Measurements from ENCODE around the gene NUAK1. TPM values are rescaled to one million over a fixed set of nuclear protein-coding genes. Genes with fewer than 3 reads are reported as not detected.

The NUAK1 gene
- total RNA-seq, 4 donors from 2014 or later: 7.1 to 19.8 (median 10.7) TPM

DNA sequence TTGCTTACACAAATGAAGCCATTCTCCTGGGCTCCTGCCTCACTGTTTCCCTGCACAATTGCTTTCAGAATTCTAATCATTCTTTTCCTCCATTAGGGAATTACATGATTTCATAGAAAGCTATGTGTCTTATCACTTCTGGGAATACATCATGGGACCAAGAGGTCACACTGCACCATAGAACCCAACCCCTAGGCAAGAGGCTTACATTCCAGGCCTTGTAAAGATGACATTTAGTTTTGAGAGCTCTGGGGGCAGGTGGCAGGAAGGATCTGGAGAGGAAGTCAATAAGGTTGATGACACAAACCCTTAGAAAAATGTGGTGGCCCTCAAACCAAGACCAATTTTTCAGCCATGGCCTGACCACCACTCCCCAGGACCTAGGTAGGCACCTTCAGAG lies 57.1 kb downstream of the NUAK1 start:
- H3K27me3 ChIP-seq: no peaks in the 10 kb centered on the region
- H3K36me3 ChIP-seq: peaks cover 0 to 76% (median 5%) of the 10 kb centered on the region in 4 donors
- peaks cover 47 to 65% (median 50%) of the 10 kb centered on the region in 4 donors for H3K4me1 ChIP-seq
- DNase-seq (ENCODE audit: extremely low spot score): no peak
- TF ChIP-seq, protein P1, sequence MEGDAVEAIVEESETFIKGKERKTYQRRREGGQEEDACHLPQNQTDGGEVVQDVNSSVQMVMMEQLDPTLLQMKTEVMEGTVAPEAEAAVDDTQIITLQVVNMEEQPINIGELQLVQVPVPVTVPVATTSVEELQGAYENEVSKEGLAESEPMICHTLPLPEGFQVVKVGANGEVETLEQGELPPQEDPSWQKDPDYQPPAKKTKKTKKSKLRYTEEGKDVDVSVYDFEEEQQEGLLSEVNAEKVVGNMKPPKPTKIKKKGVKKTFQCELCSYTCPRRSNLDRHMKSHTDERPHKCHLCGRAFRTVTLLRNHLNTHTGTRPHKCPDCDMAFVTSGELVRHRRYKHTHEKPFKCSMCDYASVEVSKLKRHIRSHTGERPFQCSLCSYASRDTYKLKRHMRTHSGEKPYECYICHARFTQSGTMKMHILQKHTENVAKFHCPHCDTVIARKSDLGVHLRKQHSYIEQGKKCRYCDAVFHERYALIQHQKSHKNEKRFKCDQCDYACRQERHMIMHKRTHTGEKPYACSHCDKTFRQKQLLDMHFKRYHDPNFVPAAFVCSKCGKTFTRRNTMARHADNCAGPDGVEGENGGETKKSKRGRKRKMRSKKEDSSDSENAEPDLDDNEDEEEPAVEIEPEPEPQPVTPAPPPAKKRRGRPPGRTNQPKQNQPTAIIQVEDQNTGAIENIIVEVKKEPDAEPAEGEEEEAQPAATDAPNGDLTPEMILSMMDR (IDR thresholded peaks at IDR 0.05): no peak
- TF ChIP-seq POLR2AphosphoS5 (IDR thresholded peaks at IDR 0.05): no peak
- no peak for TF ChIP-seq POLR2A (IDR thresholded peaks at IDR 0.05; ENCODE audit: low read depth)
- no peak for TF ChIP-seq EP300 (IDR thresholded peaks at IDR 0.05)
- no peak overlapping the region for H3K4me3 ChIP-seq
- H3K9me3 ChIP-seq: no peaks in the 10 kb centered on the region
- peak overlapping the region in 2 of 4 donors; percentile 16 to 57 for H3K27ac ChIP-seq (replicated peaks in 1 of 4)
- intact Hi-C loops (cut with DNase I): no loop called here

GRCh38 chr12:106080791-106081170 lies 58.0 kb downstream of the NUAK1 start:
- intact Hi-C loops (cut with DNase I): no loop called here
- DNase-seq (ENCODE audit: extremely low spot score): no peak
- no peak for TF ChIP-seq POLR2A (IDR thresholded peaks at IDR 0.05; ENCODE audit: low read depth)
- no peak for TF ChIP-seq EP300 (IDR thresholded peaks at IDR 0.05)
- no peak for TF ChIP-seq POLR2AphosphoS5 (IDR thresholded peaks at IDR 0.05)
- TF ChIP-seq, protein P1 (IDR thresholded peaks at IDR 0.05): no peak
- H3K27me3 ChIP-seq: no peaks in the 10 kb centered on the region
- H3K4me1 ChIP-seq: peaks cover 47 to 69% (median 50%) of the 10 kb centered on the region in 4 donors
- peak overlapping the region; percentile 51 to 72 (median 58) for H3K27ac ChIP-seq (replicated peaks in 1 of 4)
- H3K4me3 ChIP-seq: no peak overlapping the region
- WGBS: 89% methylated on average over 4 of the region's 5 CpGs
- H3K36me3 ChIP-seq: peaks cover 0 to 76% (median 5%) of the 10 kb centered on the region in 4 donors
- H3K9me3 ChIP-seq: no peaks in the 10 kb centered on the region

DNA sequence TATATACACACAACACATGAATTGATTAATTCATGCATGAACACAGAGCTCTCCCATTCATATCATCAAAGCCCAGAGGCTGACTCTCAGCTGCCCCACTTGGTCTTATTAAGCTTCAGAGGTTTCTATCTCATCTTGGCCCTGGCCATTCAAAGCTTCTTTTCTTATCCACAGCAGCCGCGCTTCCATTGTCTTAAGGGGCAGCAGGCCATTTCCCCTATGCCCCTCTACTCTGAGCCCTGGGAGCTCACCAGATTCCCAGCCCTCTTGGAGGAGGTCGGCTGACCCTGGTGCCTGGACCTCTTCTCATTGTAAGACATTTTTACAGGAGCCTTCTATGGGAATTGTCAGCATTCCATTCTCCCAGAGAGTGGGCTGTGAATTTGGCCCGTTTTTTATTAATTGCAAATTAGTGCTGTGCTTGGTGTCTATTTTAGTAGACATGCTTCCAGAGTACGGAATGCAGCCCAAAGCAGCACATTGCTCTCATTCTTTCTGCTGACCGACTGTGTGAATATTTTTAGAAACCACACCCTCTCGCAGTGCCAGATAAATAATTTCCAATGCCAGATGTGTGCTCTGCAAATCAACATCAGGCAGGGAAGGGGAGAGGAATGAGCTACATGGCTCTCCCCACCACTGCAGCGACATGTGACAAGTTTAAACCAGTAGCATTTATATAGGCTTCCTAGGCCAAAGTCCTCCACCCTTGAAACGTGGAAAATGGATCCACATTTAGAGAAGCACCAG lies 58.5 kb downstream of the NUAK1 start:
- TF ChIP-seq EP300 (IDR thresholded peaks at IDR 0.05) (no peak), POLR2AphosphoS5 (IDR thresholded peaks at IDR 0.05) (peak in 1 of 2 donors; percentile 27), POLR2A (IDR thresholded peaks at IDR 0.05; ENCODE audit: low read depth) (no peak)
- TF ChIP-seq, protein P1 (IDR thresholded peaks at IDR 0.05): no peak
- peaks cover 48 to 74% (median 55%) of the 10 kb centered on the region in 4 donors for H3K4me1 ChIP-seq
- 40% methylated on average over 9 of the region's 9 CpGs for WGBS

GRCh38 chr12:106079148-106079738 lies 59.5 kb downstream of the NUAK1 start:
- no peak for DNase-seq (ENCODE audit: extremely low spot score)
- intact Hi-C loops (cut with DNase I): no loop called here

More for the DNA sequence above, 58.5 kb downstream of the NUAK1 start:
- H3K27ac ChIP-seq (replicated peaks in 1 of 4): peak overlapping the region; percentile 51 to 72 (median 58)
- DNase-seq (ENCODE audit: extremely low spot score): no peak
- H3K9me3 ChIP-seq: no peaks in the 10 kb centered on the region
- H3K4me3 ChIP-seq: no peak overlapping the region
- intact Hi-C loops (cut with DNase I): no loop called here
- no peaks in the 10 kb centered on the region for H3K27me3 ChIP-seq
- H3K36me3 ChIP-seq: peaks cover 0 to 75% (median 5%) of the 10 kb centered on the region in 4 donors

More at GRCh38 chr12:106079148-106079738, 59.5 kb downstream of the NUAK1 start:
- TF ChIP-seq, protein P1 (IDR thresholded peaks at IDR 0.05): no peak
- TF ChIP-seq POLR2A (IDR thresholded peaks at IDR 0.05; ENCODE audit: low read depth): no peak
- no peak for TF ChIP-seq EP300 (IDR thresholded peaks at IDR 0.05)
- peak overlapping the region in 3 of 4 donors; percentile 57 to 72 (median 60) for H3K27ac ChIP-seq (replicated peaks in 1 of 4)
- H3K4me1 ChIP-seq: peaks cover 48 to 78% (median 55%) of the 10 kb centered on the region in 4 donors
- H3K36me3 ChIP-seq: peaks cover 0 to 73% (median 4%) of the 10 kb centered on the region in 4 donors
- no peaks in the 10 kb centered on the region for H3K9me3 ChIP-seq
- H3K4me3 ChIP-seq: no peak overlapping the region
- no peaks in the 10 kb centered on the region for H3K27me3 ChIP-seq
- 73% methylated on average over 1 of the region's 1 CpG for WGBS
